ENCODE measurements around the gene SARS1. TPM values are rescaled to one million over a fixed set of nuclear protein-coding genes. Genes with fewer than 3 reads are reported as not detected.

SARS1 gene
- total RNA-seq, 1 donor from 2014 or later = 178 TPM

- no peak for DNase-seq
These were observed 37.8 kb downstream of the SARS1 start for GRCh38 chr1:109251277-109252166.

DNA sequence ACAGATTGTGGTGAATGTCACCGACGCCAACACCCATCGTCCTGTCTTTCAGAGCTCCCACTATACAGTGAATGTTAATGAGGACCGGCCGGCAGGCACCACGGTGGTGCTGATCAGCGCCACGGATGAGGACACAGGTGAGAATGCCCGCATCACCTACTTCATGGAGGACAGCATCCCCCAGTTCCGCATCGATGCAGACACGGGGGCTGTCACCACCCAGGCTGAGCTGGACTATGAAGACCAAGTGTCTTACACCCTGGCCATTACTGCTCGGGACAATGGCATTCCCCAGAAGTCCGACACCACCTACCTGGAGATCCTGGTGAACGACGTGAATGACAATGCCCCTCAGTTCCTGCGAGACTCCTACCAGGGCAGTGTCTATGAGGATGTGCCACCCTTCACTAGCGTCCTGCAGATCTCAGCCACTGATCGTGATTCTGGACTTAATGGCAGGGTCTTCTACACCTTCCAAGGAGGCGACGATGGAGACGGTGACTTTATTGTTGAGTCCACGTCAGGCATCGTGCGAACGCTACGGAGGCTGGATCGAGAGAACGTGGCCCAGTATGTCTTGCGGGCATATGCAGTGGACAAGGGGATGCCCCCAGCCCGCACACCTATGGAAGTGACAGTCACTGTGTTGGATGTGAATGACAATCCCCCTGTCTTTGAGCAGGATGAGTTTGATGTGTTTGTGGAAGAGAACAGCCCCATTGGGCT is 38.6 kb downstream of the SARS1 start:
- DNase-seq = no peak

- peak; percentile 12 for DNase-seq
These were observed 39.4 kb downstream of the SARS1 start for GRCh38 chr1:109252893-109253802.

- DNase-seq = no peak
These were observed 40.3 kb downstream of the SARS1 start for GRCh38 chr1:109253803-109254620.

DNA sequence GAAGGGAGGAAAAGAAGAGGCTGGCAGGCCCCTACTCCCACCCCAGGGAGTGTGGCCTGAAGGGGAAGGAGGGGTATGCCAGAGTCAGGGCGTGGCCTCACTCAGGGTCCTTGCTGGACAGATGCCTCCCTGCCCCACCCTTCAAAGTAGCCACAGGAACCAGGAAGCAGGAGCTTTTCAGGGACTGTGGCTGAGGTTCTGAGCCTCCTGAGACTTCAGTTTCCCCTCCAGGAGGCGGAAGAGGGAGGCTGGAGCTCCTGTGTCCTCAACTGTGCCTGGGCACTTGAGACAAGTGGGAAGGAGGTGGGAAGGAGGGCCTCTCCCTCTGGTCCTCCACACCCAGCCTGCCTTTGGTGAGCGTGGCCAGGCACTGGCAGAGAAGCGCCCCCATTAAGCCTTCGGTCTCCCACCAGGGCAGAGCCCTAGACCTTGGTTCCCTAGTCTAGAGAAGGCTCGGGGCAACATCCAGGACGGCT is 40.9 kb downstream of the SARS1 start:
- DNase-seq = no peak

DNA sequence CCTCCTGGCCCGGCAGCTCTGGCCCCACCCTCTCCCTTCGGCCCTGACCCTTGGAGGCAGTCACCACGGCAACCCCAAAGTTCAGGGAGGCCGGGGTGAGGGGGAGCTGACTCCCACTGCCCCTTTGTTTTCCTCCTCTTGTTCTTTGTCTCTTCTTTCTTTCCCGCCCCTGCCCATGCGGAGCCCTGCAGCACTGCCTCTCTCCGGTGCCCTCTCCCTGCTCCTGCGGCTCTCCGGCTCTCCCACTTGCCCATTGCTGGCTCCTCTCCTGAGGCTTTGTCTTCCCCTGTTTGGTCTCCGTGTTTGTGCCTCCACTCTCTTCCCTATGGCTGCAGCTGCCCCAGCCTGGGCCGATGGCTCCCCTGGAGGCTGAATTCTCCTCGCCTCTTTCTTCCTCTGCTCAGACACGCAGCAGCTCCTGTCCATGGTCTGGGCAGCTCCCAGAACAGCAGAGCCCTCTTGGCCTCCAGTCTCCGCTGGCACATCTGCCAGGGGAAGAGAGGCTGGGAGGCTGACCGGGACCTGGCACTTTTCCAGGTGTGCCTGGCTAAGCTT is 41.5 kb downstream of the SARS1 start:
- DNase-seq = peak; percentile 13

GRCh38 chr1:109255678-109256077 is 42.0 kb downstream of the SARS1 start:
- no peak for DNase-seq

DNA sequence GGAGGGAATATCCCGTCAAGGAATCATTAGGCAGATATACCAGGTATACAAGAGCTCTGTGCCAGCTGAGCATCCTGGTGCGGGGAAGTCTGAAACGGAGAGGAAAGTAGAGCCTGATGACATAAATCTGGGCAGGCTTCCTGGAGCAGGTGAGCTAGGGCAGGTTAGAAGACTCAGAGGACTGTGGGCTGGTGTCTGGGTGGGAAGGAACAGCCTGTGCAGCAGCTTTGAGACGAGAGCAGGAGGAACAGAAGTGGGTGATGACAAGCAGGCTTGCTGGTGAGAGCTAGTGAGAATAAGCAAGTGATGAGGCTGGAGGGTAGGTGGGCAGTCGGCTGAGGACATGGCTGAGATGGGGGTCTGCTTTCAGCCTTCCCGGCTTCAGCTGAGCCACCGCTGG is 42.4 kb downstream of the SARS1 start:
- no peak for DNase-seq

DNA sequence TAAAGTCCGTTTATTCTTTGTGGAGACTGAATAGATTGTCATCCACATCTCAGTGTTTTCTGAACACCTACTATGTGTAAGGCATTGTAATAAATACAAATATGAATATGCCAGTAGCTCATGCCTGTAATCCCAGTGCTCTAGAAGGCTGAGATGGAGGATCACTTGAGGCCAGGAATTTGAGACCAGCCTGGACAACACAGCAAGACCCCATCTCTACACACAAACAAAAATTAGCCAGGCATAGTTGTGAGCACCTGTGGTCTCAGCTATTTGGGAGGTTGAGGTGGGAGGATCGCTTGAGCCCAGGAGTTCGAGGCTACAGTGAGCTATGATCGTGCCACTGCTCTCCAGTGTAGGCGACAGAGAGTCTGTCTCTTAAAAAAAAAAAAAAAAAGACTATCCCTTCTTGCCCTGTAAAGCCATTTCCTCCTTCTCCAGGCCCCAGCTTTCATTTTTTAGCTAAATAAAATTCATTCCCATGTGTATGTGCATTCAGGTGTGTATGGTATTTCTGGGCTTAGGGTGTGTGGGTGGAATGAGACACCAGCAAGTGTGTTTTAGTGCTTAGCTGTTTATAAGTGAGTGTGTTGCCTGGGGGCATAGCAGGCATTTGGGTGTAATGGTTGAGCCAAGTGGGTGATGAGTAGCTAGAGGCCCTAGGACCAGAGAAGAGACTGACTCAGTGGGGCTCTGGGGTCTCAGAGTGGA is 43.4 kb downstream of the SARS1 start:
- DNase-seq = no peak

- DNase-seq = no peak
These were observed 44.1 kb downstream of the SARS1 start for GRCh38 chr1:109257682-109258421.

- no peak for DNase-seq
These were observed 45.1 kb downstream of the SARS1 start for GRCh38 chr1:109258481-109259466.

DNA sequence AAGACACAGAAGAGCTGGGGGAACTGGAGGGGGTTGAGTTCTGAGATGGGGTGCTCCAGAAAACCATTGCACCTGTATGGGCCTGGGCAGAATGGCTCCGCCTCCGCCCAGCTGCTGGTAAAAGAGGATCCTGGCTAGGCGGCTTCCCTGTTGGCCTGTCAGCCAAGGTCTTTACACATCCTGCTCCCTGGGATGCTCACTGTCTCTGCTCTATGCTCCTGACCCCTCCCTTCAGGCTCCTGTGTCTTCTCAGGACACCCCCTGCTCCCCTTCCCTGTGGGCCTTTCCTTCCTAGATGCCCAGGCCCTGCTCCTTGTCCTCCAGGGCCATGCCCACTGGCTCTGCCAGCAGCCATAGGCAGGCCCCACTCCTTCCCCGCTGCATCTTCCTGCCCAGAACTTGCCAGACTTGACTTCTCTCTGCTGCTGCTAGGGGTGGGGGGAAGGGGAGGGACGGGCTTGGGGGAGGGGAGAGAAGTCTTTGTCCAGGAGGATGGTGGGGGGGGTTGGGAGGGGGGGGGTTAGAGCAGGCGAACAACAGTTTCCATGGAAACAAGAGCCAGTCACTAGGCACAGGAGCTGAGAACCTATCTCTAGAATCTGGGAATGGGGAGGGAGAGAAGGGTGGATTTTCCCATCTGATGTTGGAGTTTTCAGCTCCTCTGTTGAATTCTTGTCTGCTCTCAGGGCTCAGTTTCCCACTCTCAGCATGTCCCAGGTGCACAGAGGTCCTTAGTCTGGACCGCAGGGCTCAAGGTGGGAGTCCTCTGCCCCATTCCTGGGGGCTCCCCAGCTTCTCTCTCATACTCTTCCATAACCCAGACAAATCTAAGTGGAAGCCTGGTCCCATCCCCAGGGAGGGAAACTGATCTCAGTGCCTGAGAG is 46.2 kb downstream of the SARS1 start:
- DNase-seq = no peak

DNA sequence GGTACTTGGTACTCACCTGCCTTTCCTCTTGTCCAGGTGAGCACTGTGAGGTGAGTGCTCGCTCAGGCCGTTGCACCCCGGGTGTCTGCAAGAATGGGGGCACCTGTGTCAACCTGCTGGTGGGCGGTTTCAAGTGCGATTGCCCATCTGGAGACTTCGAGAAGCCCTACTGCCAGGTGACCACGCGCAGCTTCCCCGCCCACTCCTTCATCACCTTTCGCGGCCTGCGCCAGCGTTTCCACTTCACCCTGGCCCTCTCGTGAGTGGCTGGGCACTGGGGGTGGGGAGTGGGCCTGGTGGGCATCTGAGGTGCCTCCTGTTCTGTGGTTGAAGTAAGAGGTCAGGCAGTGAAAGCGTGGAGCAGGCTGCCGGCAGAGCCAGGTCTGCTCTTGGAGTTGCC is 47.3 kb downstream of the SARS1 start:
- DNase-seq = no peak

DNA sequence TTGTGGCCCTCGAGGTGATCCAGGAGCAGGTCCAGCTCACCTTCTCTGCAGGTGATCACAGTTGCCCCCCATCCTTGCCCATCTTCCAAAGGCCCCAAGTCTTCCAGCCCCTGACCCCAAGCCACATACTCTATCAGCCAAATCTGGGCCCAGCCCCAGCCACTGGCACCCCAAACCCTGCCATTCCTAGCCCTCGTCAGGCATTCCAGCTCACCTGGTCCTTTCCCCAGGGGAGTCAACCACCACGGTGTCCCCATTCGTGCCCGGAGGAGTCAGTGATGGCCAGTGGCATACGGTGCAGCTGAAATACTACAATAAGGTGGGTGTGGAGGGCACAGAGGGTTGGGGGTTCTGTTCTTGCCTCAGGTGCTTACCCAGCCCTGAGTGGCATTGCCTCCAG is 47.9 kb downstream of the SARS1 start:
- DNase-seq = no peak

- no peak for DNase-seq
These were observed 48.7 kb downstream of the SARS1 start for GRCh38 chr1:109262231-109263055.

DNA sequence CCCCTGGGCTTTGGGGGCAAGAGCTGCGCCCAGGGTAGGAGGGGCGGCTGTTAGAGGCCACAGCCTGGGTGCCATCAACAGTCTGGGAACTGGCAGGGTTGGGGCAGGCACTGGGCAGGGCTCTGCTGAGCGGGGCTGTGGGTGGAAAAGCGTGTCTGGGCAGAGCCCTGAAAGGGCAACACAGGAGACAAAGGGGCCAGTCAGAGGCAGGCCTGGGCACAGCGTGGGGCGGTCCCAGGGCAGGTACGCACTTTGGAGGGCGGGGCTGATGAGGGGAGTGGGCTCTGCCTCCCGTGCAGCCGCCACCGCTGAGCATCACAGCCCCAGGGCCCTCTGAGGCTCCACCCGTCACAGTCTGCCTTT is 49.5 kb downstream of the SARS1 start:
- no peak for DNase-seq

Measured in dermis blood vessel endothelial cell (primary cell).